Endothelial cell of umbilical vein (primary cell): ENCODE data around the gene BRCA2. TPM values are rescaled to one million over a fixed set of nuclear protein-coding genes. Genes with fewer than 3 reads are reported as not detected.

ENCODE experiments used
- BruUV-seq: library from RNA; stranded (reverse); fragments of 400-500 nt; replicated peaks from 2 replicates; lab custom pipeline; 2021; lab: Mats Ljungman, UMichigan
- CTCF ChIA-PET: fragments of 300-600, 350-600 bp; sonication (Branson Sonifier 250); formaldehyde crosslinking; loops from one replicate; lab custom pipeline; 2021; ENCODE audit warnings: antibody characterized with exemption, inconsistent platforms; lab: Charles Lee
- POLR2A ChIA-PET: fragments of 300-600, 350-600 bp; sonication (Branson Sonifier 250); formaldehyde crosslinking; loops from one replicate; lab custom pipeline; 2021; ENCODE audit warnings: antibody characterized with exemption, inconsistent platforms; lab: Charles Lee
- DNase-seq: peaks from one replicate; pipeline ENCODE4 v3.0.0-alpha.2; 2011; ENCODE audit warnings: low read depth, low spot score
- FAIRE-seq: peaks from 2 replicates; lab custom pipeline; 2011; peaks lifted over from hg19 to GRCh38; lab: Jason Lieb, UNC
- H2AFZ ChIP-seq: 2 replicates; pipeline ENCODE4 v1.6.0; 2012; ENCODE audit warnings: low read depth, low read length, control low read depth, inconsistent platforms
- H3K27ac ChIP-seq: 2 replicates; pipeline ENCODE4 v1.5.1; 2011; ENCODE audit warnings: low read depth, mild to moderate bottlenecking, control low read depth, low read length, moderate library complexity; ENCODE audit not compliant: insufficient read depth
- H3K27me3 ChIP-seq, 2 experiments: 2 replicates each; pipeline versions ENCODE4 v1.6.0 to v1.6.1; 2011; ENCODE audit warnings: low read length in 2 of 2, mixed read lengths in 1 of 2; ENCODE audit not compliant: control insufficient read depth in 2 of 2, insufficient read depth in 2 of 2
- H3K36me3 ChIP-seq, 2 experiments: 2 replicates in 1 of 2; 3 replicates in 1 of 2; pipeline ENCODE4 v1.5.1; 2011; ENCODE audit warnings: low read length in 2 of 2, mild to moderate bottlenecking in 1 of 2, moderate library complexity in 1 of 2; ENCODE audit not compliant: control insufficient read depth in 2 of 2, insufficient read depth in 2 of 2; ENCODE audit errors: extremely low read depth in 1 of 2
- H3K4me1 ChIP-seq: 3 replicates; pipeline ENCODE4 v1.5.1; 2011; ENCODE audit warnings: mild to moderate bottlenecking, low read length; ENCODE audit not compliant: control insufficient read depth, insufficient read depth; ENCODE audit errors: extremely low read depth
- H3K4me2 ChIP-seq: 2 replicates; pipeline ENCODE4 v1.6.1; 2011; ENCODE audit warnings: low read length, control low read depth, mixed read lengths; ENCODE audit not compliant: insufficient read depth
- H3K4me3 ChIP-seq, 3 experiments: fragments of 200-600 bp in 1 of 3; sonication (generic), shearing (Covaris generic) in 1 of 3; replicated peaks in 1 of 3; 2 replicates each; pipeline ENCODE4 v1.5.1; 2011 to 2016; ENCODE audit warnings: control low read depth in 3 of 3, low read length in 3 of 3, mild to moderate bottlenecking in 2 of 3, inconsistent platforms in 1 of 3, low read depth in 1 of 3, moderate library complexity in 1 of 3; ENCODE audit not compliant: insufficient read depth in 1 of 3
- H3K79me2 ChIP-seq: 2 replicates; pipeline ENCODE4 v1.6.0; 2012; ENCODE audit warnings: low read length, inconsistent platforms; ENCODE audit not compliant: control insufficient read depth, insufficient read depth
- H3K9ac ChIP-seq: replicated peaks from 2 replicates; pipeline ENCODE3; 2011; ENCODE audit warnings: low read length, control low read depth; ENCODE audit not compliant: insufficient read depth; ENCODE audit errors: extremely low read depth
- H3K9me1 ChIP-seq: replicated peaks from 3 replicates; pipeline ENCODE4 v1.6.0; 2011; ENCODE audit warnings: mild to moderate bottlenecking, low read length; ENCODE audit not compliant: control insufficient read depth, insufficient read depth; ENCODE audit errors: extremely low read depth
- H3K9me3 ChIP-seq: replicated peaks from 2 replicates; pipeline ENCODE4 v1.5.1; 2012; ENCODE audit warnings: low read length, inconsistent platforms; ENCODE audit not compliant: control insufficient read depth, insufficient read depth
- H4K20me1 ChIP-seq: replicated peaks from 2 replicates; pipeline ENCODE3; 2011; ENCODE audit warnings: mild to moderate bottlenecking, low read length; ENCODE audit not compliant: control insufficient read depth, insufficient read depth; ENCODE audit errors: extremely low read depth
- CTCF ChIP-seq, 2 donors: IDR thresholded peaks; 1 replicate in 1 of 2; 2 replicates in 1 of 2; pipeline ENCODE4 v1.5.1; 2011; ENCODE audit warnings: low read length in 2 of 2, mild to moderate bottlenecking in 2 of 2, moderate library complexity in 2 of 2, control low read depth in 1 of 2, inconsistent platforms in 1 of 2, low read depth in 1 of 2; ENCODE audit not compliant: insufficient read depth in 1 of 2; ENCODE audit errors: extremely low read depth in 1 of 2
- EZH2 ChIP-seq: IDR thresholded peaks from 2 replicates; pipeline ENCODE4 v1.6.1; 2012; ENCODE audit warnings: borderline replicate concordance, low read depth, mild to moderate bottlenecking, moderate library complexity, low read length, inconsistent platforms; ENCODE audit not compliant: severe bottlenecking
- FOS ChIP-seq: IDR thresholded peaks from 2 replicates; pipeline ENCODE4 v1.6.1; 2011; ENCODE audit warnings: mild to moderate bottlenecking, low read length, moderate library complexity, borderline replicate concordance; ENCODE audit not compliant: insufficient read depth
- GATA2 ChIP-seq: IDR thresholded peaks from 2 replicates; pipeline ENCODE4 v1.7.0; 2011; ENCODE audit warnings: low read depth, mild to moderate bottlenecking, moderate library complexity, mixed read lengths, low read length; ENCODE audit not compliant: insufficient read length, insufficient read depth
- JUN ChIP-seq: IDR thresholded peaks from 2 replicates; pipeline ENCODE4 v1.6.1; 2011; ENCODE audit warnings: borderline replicate concordance, low read depth; ENCODE audit not compliant: insufficient read length, insufficient read depth
- MAX ChIP-seq: IDR thresholded peaks from 2 replicates; pipeline ENCODE4 v1.6.1; 2011; ENCODE audit not compliant: insufficient read depth, insufficient read length
- MYC ChIP-seq: IDR thresholded peaks from one replicate; pipeline ENCODE4 v1.6.1; 2011; ENCODE audit warnings: mild to moderate bottlenecking, low read depth, low read length
- POLR2A ChIP-seq: IDR thresholded peaks from 2 replicates; pipeline ENCODE4 v1.6.1; 2012; ENCODE audit warnings: low read depth, mild to moderate bottlenecking, control low read depth, low read length
- POLR2AphosphoS5 ChIP-seq: IDR thresholded peaks from 2 replicates; pipeline ENCODE4 v1.6.1; 2012; ENCODE audit warnings: low read depth, mild to moderate bottlenecking, control low read depth, low read length, moderate library complexity; ENCODE audit not compliant: insufficient read depth
- dilution Hi-C: fragments of 300-500 bp; cut with MboI; formaldehyde crosslinking; loops from one replicate; pipeline ENCODE4 v1.15.0; 2019; ENCODE audit warnings: low sequenced_read_pairs; ENCODE audit not compliant: extremely low pct_ligation_motif_present
- intact Hi-C: fragments of 100-400 bp; cut with micrococcal nuclease; formaldehyde crosslinking; loops from one replicate; pipeline ENCODE4 v1.10.0; 2022
- polyA plus RNA-seq, 4 experiments: library from polyadenylated mRNA; depleted of rRNA in 3 of 4; stranded (reverse) in 3 of 4; unstranded in 1 of 4; fragments of >200 nt; gene quantifications; 2 replicates each; pipeline versions ENCODE4 v1.2.1 to v1.2.3, GENCODE V29; 2011 to 2012; ENCODE audit warnings: missing spikeins in 1 of 4
- total RNA-seq: library from RNA; stranded (reverse); gene quantifications from 2 replicates; pipeline ENCODE4 v1.2.3, GENCODE V29; 2021

Gene BRCA2
- total and polyA plus RNA-seq, 2 donors (not counting 3 experiments of a cell fraction or from before 2014, with no cell fraction given), result 2.9 to 17.5 TPM

- Histone ChIP-seq H3K9ac (no peak overlapping the region), H3K4me2 (no peak overlapping the region), H3K79me2 (no peaks in the 10 kb centered on the region), H3K9me1 (no peaks in the 10 kb centered on the region), H3K27me3 (no peaks in the 10 kb centered on the region), H3K4me1 (peaks cover 9% of the 10 kb centered on the region), H3K9me3 (no peaks in the 10 kb centered on the region), H3K4me3 (no peak overlapping the region), H3K27ac (no peak overlapping the region), H3K36me3 (no peaks in the 10 kb centered on the region), H2AFZ (no peak overlapping the region), H4K20me1 (no peaks in the 10 kb centered on the region)
- no TSS peak for BruUV-seq
- ChIA-PET POLR2A (no interaction called here), CTCF (interaction anchor here (2.6 kb wide), 1 partner anchor 56 kb away, joined by 16 read pairs; no protein-coding TSS in a partner anchor)
- intact Hi-C loops, result no loop called here
- DNase-seq (no peak), FAIRE-seq (no peak)
- dilution Hi-C loops, result no loop called here
- TF ChIP-seq CTCF (IDR thresholded peaks at IDR 0.05; ENCODE audit: extremely low read depth in 1 of 2, insufficient read depth in 1 of 2, low read depth in 1 of 2, low read length in 2 of 2) (no peak), EZH2 (no peak), JUN (no peak), MAX (no peak), GATA2 (no peak), POLR2AphosphoS5 (no peak), FOS (no peak), MYC (no peak), POLR2A (no peak)
Measured at GRCh38 chr13:32302461-32302860, 12.8 kb upstream of the BRCA2 start.
